ENCODE results near the gene GSTM3. TPM values are rescaled to one million over a fixed set of nuclear protein-coding genes. Genes with fewer than 3 reads are reported as not detected.

GSTM3 gene
- total RNA-seq, 2 experiments from 2014 or later: not detected

DNA sequence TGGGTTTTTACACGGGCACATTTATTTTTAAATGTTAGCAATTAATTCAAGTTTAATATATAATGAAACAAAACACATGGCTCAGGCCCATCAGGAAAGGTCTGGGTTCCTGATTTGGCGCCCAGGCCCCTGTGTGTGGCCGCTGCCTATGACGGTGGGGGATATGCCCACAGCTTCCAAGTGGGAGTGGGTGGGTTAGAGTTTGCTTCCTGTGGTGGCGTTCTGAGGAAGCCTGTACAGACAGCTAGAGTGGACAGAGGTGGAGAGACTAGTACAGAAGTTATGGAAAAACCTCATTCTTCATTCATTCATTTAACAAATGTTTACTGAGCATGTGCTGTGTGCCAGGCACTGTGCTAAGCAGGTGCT is 45.3 kb upstream of the GSTM3 start:
- no peak for DNase-seq (ENCODE audit: low spot score)
- H2AFZ ChIP-seq (ENCODE audit: low read length): no peak overlapping the region
- ChIA-PET POLR2A (interaction anchor here (1.5 kb wide), 1 partner anchor 16 kb away, joined by 3 read pairs; no protein-coding TSS in a partner anchor), CTCF (ENCODE audit: unreplicated experiment) (no interaction called here)
- no peaks in the 10 kb centered on the region for H4K20me1 ChIP-seq (ENCODE audit: insufficient read depth, low read length)
- H3K4me1 ChIP-seq (ENCODE audit: insufficient read depth, low read length, poor library complexity, severe bottlenecking): no peaks in the 10 kb centered on the region
- no peak overlapping the region for H3K4me2 ChIP-seq (ENCODE audit: low read length)
- TF ChIP-seq, protein P1, sequence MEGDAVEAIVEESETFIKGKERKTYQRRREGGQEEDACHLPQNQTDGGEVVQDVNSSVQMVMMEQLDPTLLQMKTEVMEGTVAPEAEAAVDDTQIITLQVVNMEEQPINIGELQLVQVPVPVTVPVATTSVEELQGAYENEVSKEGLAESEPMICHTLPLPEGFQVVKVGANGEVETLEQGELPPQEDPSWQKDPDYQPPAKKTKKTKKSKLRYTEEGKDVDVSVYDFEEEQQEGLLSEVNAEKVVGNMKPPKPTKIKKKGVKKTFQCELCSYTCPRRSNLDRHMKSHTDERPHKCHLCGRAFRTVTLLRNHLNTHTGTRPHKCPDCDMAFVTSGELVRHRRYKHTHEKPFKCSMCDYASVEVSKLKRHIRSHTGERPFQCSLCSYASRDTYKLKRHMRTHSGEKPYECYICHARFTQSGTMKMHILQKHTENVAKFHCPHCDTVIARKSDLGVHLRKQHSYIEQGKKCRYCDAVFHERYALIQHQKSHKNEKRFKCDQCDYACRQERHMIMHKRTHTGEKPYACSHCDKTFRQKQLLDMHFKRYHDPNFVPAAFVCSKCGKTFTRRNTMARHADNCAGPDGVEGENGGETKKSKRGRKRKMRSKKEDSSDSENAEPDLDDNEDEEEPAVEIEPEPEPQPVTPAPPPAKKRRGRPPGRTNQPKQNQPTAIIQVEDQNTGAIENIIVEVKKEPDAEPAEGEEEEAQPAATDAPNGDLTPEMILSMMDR (conservative IDR thresholded peaks at IDR 0.05; ENCODE audit: low read length): no peak
- no peak for TF ChIP-seq EZH2phosphoT487 (IDR thresholded peaks at IDR 0.05; ENCODE audit: borderline replicate concordance, low read depth, low read length)
- no peaks in the 10 kb centered on the region for H3K9me3 ChIP-seq (ENCODE audit: low read length)
- intact Hi-C loops (cut with micrococcal nuclease; ENCODE audit: unreplicated experiment): no loop called here
- BruUV-seq (replicated peaks): no TSS peak
- H3K79me2 ChIP-seq (ENCODE audit: insufficient read depth, low read depth, low read length): no peaks in the 10 kb centered on the region
- no peaks in the 10 kb centered on the region for H3K36me3 ChIP-seq (ENCODE audit: insufficient read depth, low read length)
- no peak overlapping the region for H3K27ac ChIP-seq (ENCODE audit: low read depth, low read length, poor library complexity, severe bottlenecking)
- H3K4me3 ChIP-seq (ENCODE audit: low read depth, low read length, poor library complexity, severe bottlenecking): no peak overlapping the region
- no peaks in the 10 kb centered on the region for H3K9me2 ChIP-seq (ENCODE audit: insufficient read depth, low read length)

DNA sequence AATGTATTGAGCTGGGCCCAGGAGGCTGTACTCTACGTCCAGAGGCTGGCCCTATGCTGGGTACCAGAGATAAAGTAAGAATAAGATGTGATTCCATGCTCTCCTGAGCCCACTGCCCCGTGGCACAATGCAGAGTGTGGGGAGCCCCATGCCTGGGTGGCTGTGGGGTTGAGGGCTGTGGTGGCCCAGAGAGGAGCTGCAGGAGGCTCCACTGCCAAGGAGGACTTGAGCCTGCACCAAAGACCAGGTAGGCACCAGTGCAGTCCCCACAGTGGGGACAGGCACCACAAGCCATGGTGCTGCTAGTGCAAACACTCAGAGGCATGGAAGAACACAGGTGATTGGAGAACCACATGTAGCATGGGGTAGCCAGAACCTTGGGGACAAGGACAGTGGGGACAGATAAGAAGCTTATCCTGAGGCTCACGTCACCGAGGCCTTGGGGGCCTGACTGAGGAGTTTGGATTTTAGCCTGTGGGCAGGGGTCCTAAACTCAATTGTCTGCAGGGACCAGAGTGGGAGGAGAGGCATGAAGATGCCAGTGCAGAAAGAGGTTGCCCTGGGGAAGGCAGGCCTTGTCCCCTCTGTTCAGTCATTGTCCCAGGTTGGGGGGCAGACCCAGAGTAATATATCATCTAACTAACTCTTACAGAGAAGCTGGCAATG is 44.7 kb upstream of the GSTM3 start:
- TF ChIP-seq EZH2phosphoT487 (IDR thresholded peaks at IDR 0.05; ENCODE audit: borderline replicate concordance, low read depth, low read length): no peak
- TF ChIP-seq, protein P1 (conservative IDR thresholded peaks at IDR 0.05; ENCODE audit: low read length): no peak
- DNase-seq (ENCODE audit: low spot score): no peak
- intact Hi-C loops (cut with micrococcal nuclease; ENCODE audit: unreplicated experiment): no loop called here
- Histone ChIP-seq H3K4me3 (ENCODE audit: low read depth, low read length, poor library complexity, severe bottlenecking) (no peak overlapping the region), H4K20me1 (ENCODE audit: insufficient read depth, low read length) (no peaks in the 10 kb centered on the region), H3K9me3 (ENCODE audit: low read length) (no peaks in the 10 kb centered on the region), H3K4me2 (ENCODE audit: low read length) (no peak overlapping the region), H3K9me2 (ENCODE audit: insufficient read depth, low read length) (no peaks in the 10 kb centered on the region), H3K27ac (ENCODE audit: low read depth, low read length, poor library complexity, severe bottlenecking) (no peak overlapping the region), H2AFZ (ENCODE audit: low read length) (no peak overlapping the region), H3K79me2 (ENCODE audit: insufficient read depth, low read depth, low read length) (no peaks in the 10 kb centered on the region), H3K36me3 (ENCODE audit: insufficient read depth, low read length) (no peaks in the 10 kb centered on the region), H3K4me1 (ENCODE audit: insufficient read depth, low read length, poor library complexity, severe bottlenecking) (no peaks in the 10 kb centered on the region)
- POLR2A ChIA-PET: interaction anchor here (1.5 kb wide), 1 partner anchor 16 kb away, joined by 3 read pairs; no protein-coding TSS in a partner anchor
- CTCF ChIA-PET (ENCODE audit: unreplicated experiment): no interaction called here
- BruUV-seq (replicated peaks): no TSS peak

DNA sequence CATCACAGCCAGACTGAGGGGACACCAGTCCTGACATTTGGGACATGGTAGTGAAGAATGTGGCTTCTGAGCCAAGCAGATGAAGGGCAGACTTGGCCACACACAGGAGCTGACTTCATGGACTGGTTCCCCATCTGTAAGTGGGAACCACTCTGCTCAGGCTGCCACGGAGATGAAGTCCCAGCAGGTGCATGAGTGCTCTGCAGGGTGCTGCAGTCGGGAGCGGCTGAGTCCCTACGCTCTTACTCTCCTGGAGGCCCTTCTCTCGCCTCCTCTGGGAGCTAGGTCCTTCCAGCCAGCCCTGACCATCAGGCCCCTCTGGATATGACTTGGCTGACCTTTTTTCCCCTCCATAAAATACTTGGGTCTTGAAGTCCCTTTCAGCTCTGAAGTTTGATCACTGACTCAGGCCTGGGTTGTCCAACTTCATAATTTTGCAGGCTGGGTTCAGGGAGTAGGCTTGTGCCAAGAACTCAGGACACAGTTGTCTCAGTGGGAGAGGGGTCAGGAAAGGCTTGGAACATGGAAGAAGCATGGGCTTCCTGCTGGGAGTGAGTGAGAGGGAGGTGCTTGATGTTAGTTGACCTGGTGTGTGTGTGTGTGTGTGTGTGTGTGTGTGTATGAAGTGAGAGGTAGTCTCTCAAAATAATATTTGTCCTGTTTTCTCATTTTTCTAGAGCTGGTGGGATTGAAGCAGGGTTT is 43.9 kb upstream of the GSTM3 start:
- ChIA-PET POLR2A (interaction anchor here (1.5 kb wide), 1 partner anchor 17 kb away, joined by 3 read pairs; no protein-coding TSS in a partner anchor), CTCF (ENCODE audit: unreplicated experiment) (interaction anchor here (1.6 kb wide), 1 partner anchor 200 kb away, joined by 4 read pairs; the partner anchor contains the start of gene AHCYL1)
- no peak for TF ChIP-seq EZH2phosphoT487 (IDR thresholded peaks at IDR 0.05; ENCODE audit: borderline replicate concordance, low read depth, low read length)
- TF ChIP-seq, protein P1 (conservative IDR thresholded peaks at IDR 0.05; ENCODE audit: low read length): no peak
- no peaks in the 10 kb centered on the region for H4K20me1 ChIP-seq (ENCODE audit: insufficient read depth, low read length)
- no peaks in the 10 kb centered on the region for H3K79me2 ChIP-seq (ENCODE audit: insufficient read depth, low read depth, low read length)
- BruUV-seq (replicated peaks): no TSS peak
- H2AFZ ChIP-seq (ENCODE audit: low read length): no peak overlapping the region
- no peak for DNase-seq (ENCODE audit: low spot score)
- intact Hi-C loops (cut with micrococcal nuclease; ENCODE audit: unreplicated experiment): no loop called here
- H3K9me2 ChIP-seq (ENCODE audit: insufficient read depth, low read length): no peaks in the 10 kb centered on the region
- H3K4me1 ChIP-seq (ENCODE audit: insufficient read depth, low read length, poor library complexity, severe bottlenecking): no peaks in the 10 kb centered on the region
- no peak overlapping the region for H3K27ac ChIP-seq (ENCODE audit: low read depth, low read length, poor library complexity, severe bottlenecking)
- no peaks in the 10 kb centered on the region for H3K9me3 ChIP-seq (ENCODE audit: low read length)
- H3K4me2 ChIP-seq (ENCODE audit: low read length): no peak overlapping the region
- H3K4me3 ChIP-seq (ENCODE audit: low read depth, low read length, poor library complexity, severe bottlenecking): no peak overlapping the region
- no peaks in the 10 kb centered on the region for H3K36me3 ChIP-seq (ENCODE audit: insufficient read depth, low read length)

All from OCI-LY7 (cell line).